T-helper 1 cell treated with Interleukin-12 subunit alpha and Interleukin-12 subunit beta and Interleukin-4 antibody, amounts not matched to agents 30 μg/mL and 1 μg/mL, for 36 hours (primary cell): ENCODE measurements around the gene CDKN2A.

Experiments used
- H3K27ac Mint-ChIP-seq: one replicate; pipeline ENCODE4 v1.8.0; 2021; ENCODE audit warnings: mild to moderate bottlenecking, mixed read lengths
- H3K27me3 Mint-ChIP-seq: one replicate; pipeline ENCODE4 v1.8.0; 2021; ENCODE audit warnings: low read depth, mixed read lengths
- H3K36me3 Mint-ChIP-seq: one replicate; pipeline ENCODE4 v1.8.0; 2021; ENCODE audit warnings: low read depth, mixed read lengths
- H3K4me1 Mint-ChIP-seq: one replicate; pipeline ENCODE4 v1.8.0; 2021; ENCODE audit warnings: low read depth, mixed read lengths
- H3K4me3 Mint-ChIP-seq: one replicate; pipeline ENCODE4 v1.8.0; 2021; ENCODE audit warnings: mild to moderate bottlenecking, moderate library complexity, mixed read lengths
- H3K9me3 Mint-ChIP-seq: one replicate; pipeline ENCODE4 v1.8.0; 2021; ENCODE audit warnings: mixed read lengths

CDKN2A gene

DNA sequence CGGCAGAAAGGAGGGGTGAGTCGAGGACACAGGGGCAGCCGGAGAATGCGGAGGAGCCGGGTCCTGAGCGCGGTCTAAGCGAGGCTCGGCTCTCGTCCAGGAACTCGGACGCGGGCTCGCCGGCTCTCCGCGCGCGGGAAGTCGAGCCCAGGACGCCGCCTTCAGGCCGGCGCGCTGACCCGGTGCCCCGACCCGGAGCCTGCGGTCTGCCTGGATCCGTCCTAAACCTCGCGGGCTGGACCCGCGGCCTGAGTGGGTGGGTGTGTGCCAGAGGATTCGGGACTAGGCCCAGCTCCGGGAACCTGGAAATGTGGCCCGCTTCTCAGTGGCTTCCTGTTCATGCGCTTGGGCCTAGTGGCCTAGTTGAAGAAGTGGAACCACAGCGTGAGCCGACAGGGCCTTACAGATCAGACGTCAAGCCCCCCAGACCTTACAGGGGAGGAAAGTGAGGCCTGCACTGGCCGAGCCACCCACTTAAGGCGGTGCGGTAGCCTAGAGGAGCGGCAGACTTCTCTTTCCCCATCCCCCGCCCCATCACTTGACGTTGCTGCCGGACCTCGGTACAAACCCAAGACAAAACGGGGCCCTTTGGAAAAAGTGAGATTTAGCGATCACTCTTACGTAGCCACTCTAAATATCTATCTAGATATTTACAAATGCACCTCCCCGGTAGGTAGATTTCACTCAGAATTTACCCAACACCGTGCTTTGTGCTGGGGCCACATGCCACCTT is 1.6 kb upstream of the CDKN2A start:
- H3K36me3 Mint-ChIP-seq = peaks cover 12% of the 10 kb centered on the region
- H3K4me1 Mint-ChIP-seq = peaks cover 20% of the 10 kb centered on the region
- peak overlapping the region; percentile 99 for H3K4me3 Mint-ChIP-seq
- H3K27ac Mint-ChIP-seq = peak overlapping the region; percentile 99
- H3K27me3 Mint-ChIP-seq = peaks cover 46% of the 10 kb centered on the region
- no peaks in the 10 kb centered on the region for H3K9me3 Mint-ChIP-seq

- Mint-ChIP-seq H3K36me3 (peaks cover 16% of the 10 kb centered on the region), H3K27me3 (peaks cover 47% of the 10 kb centered on the region), H3K27ac (peak overlapping the region; percentile 99), H3K9me3 (no peaks in the 10 kb centered on the region), H3K4me1 (peaks cover 24% of the 10 kb centered on the region), H3K4me3 (peak overlapping the region; percentile 99)
Observed at GRCh38 chr9:21995006-21995665, 944 bp upstream of the CDKN2A start.

DNA sequence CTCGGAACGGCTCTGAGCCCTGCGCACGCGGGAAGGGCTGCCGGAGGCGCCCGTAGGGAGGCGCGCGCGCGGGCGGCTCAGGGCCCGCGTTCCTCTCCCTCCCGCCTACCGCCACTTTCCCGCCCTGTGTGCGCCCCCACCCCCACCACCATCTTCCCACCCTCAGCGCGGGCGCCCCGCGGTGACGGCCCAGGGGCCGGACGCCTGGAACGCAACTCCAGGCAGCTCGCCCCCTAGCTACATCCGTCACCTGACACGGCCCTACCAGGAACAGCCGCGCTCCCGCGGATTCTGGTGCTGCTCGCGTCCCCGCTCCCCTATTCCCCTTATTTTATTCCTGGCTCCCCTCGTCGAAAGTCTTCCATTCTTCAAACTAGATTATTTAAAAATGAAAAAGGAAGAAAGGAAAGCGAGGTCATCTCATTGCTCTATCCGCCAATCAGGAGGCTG is 389 bp upstream of the CDKN2A start, which contains the start of gene CDKN2B-AS1:
Gene CDKN2B-AS1 (plus strand): TSS at position 236 of the 450 bp plus-strand sequence.
- H3K4me1 Mint-ChIP-seq = peaks cover 27% of the 10 kb centered on the region
- peak within 1 kb of the TSS; percentile 99 for H3K27ac Mint-ChIP-seq
- peaks cover 20% of the 10 kb centered on the region for H3K36me3 Mint-ChIP-seq
- H3K4me3 Mint-ChIP-seq = peak within 1 kb of the TSS; percentile 99
- H3K27me3 Mint-ChIP-seq = peaks cover 46% of the 10 kb centered on the region
- H3K9me3 Mint-ChIP-seq = no peaks in the 10 kb centered on the region

DNA sequence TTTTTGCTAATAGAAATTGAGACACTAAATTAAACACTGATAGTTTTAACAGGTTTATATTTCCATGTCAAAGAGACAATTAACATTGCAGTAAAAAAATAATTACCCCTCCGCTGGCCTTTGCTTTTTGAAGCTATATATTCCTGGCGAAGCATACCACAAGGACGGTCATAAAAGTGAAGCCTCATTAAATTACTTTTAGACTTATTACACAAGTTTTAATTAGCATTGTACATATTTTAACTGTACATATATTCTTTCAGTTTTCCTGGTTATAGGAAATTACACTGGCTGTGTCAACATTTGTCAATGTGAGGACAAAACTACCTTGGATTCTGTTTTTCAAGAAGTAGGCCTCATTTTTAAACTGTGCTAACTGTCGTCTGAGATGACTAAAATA is 1.2 kb downstream of the CDKN2A start:
- Mint-ChIP-seq H3K27ac (no peak overlapping the region), H3K36me3 (peaks cover 27% of the 10 kb centered on the region), H3K4me3 (peak overlapping the region; percentile 99), H3K4me1 (peaks cover 35% of the 10 kb centered on the region), H3K27me3 (peaks cover 51% of the 10 kb centered on the region), H3K9me3 (no peaks in the 10 kb centered on the region)

- peaks cover 50% of the 10 kb centered on the region for H3K27me3 Mint-ChIP-seq
- H3K4me1 Mint-ChIP-seq = peaks cover 39% of the 10 kb centered on the region
- peak overlapping the region; percentile 34 for H3K4me3 Mint-ChIP-seq
- no peak overlapping the region for H3K27ac Mint-ChIP-seq
- H3K36me3 Mint-ChIP-seq = peaks cover 19% of the 10 kb centered on the region
- no peaks in the 10 kb centered on the region for H3K9me3 Mint-ChIP-seq
Observed at GRCh38 chr9:21991072-21991959, 2.9 kb downstream of the CDKN2A start.

GRCh38 chr9:21989440-21990189 is 4.6 kb downstream of the CDKN2A start:
- Mint-ChIP-seq H3K9me3 (no peaks in the 10 kb centered on the region), H3K27me3 (peaks cover 50% of the 10 kb centered on the region), H3K4me1 (peaks cover 34% of the 10 kb centered on the region), H3K27ac (peak overlapping the region; percentile 5), H3K4me3 (no peak overlapping the region), H3K36me3 (peaks cover 15% of the 10 kb centered on the region)

GRCh38 chr9:21988056-21988990 is 5.9 kb downstream of the CDKN2A start:
- Mint-ChIP-seq H3K27me3 (peaks cover 63% of the 10 kb centered on the region), H3K9me3 (no peaks in the 10 kb centered on the region), H3K36me3 (peaks cover 15% of the 10 kb centered on the region), H3K4me3 (peak overlapping the region; percentile 23), H3K4me1 (peaks cover 31% of the 10 kb centered on the region), H3K27ac (no peak overlapping the region)

DNA sequence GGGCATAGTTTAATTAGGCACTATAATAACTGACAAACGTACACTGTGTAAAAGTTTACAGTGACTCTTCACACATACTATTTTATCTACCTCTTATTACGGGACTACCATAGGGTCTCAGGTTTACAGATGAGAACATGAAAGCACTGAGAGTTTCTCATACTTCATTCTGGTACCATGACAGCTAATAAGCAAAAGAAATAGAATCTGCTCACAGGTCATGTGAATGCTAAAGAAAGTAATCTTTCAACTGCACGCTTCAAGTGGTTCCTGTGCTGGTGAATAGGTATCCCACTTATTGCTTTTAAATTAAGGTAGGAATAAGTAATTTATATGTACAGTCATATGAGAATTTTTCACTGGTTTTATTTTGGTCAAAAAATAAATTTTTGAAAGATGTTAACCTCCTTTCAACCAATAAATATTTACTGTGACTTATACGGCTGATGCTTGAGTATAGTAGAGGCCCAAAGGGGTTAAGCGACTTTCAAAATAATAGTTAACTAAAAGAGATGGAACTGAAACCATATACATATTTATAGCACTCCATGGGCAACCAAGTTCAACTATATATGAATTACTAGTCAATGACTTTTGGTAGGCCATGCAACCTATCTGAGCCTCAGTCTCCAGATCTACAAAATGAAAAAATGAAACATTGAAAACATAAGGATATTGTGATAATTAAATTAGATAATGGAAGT is 8.1 kb downstream of the CDKN2A start:
- Mint-ChIP-seq H3K4me1 (peaks cover 26% of the 10 kb centered on the region), H3K27ac (no peak overlapping the region), H3K9me3 (no peaks in the 10 kb centered on the region), H3K36me3 (peaks cover 15% of the 10 kb centered on the region), H3K4me3 (no peak overlapping the region), H3K27me3 (peaks cover 85% of the 10 kb centered on the region)

- Mint-ChIP-seq H3K9me3 (no peaks in the 10 kb centered on the region), H3K4me3 (no peak overlapping the region), H3K27ac (no peak overlapping the region), H3K36me3 (peaks cover 2% of the 10 kb centered on the region), H3K4me1 (peaks cover 18% of the 10 kb centered on the region), H3K27me3 (peaks cover 81% of the 10 kb centered on the region)
Observed at GRCh38 chr9:21984101-21984500, 10.1 kb downstream of the CDKN2A start.

DNA sequence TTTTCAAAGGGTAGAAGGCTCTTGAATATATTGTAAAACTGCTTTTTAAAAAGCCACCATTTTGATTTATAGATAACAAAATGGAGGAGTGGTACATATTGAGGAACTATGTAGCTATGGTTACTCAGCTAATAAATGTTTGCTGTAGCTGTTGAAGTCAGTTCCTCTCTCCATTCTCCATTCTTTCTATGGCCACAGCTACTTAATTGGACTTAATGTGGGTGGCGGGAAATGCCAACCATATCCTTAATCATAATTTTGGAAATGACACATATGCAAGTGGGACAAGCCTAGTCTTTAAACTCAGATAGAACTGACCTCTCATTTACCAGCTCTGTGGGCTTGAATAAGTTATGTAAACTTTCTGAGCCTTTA is 10.6 kb downstream of the CDKN2A start:
- Mint-ChIP-seq H3K27me3 (peaks cover 81% of the 10 kb centered on the region), H3K4me3 (no peak overlapping the region)

GRCh38 chr9:21982861-21983560 is 11.2 kb downstream of the CDKN2A start:
- no peak overlapping the region for H3K27ac Mint-ChIP-seq
- H3K27me3 Mint-ChIP-seq = peaks cover 79% of the 10 kb centered on the region
- H3K36me3 Mint-ChIP-seq = no peaks in the 10 kb centered on the region
- H3K4me1 Mint-ChIP-seq = peaks cover 10% of the 10 kb centered on the region
- no peak overlapping the region for H3K4me3 Mint-ChIP-seq
- no peaks in the 10 kb centered on the region for H3K9me3 Mint-ChIP-seq

More for the DNA sequence above, 10.6 kb downstream of the CDKN2A start:
- no peaks in the 10 kb centered on the region for H3K36me3 Mint-ChIP-seq
- peaks cover 14% of the 10 kb centered on the region for H3K4me1 Mint-ChIP-seq
- H3K27ac Mint-ChIP-seq = no peak overlapping the region
- no peaks in the 10 kb centered on the region for H3K9me3 Mint-ChIP-seq

- no peak overlapping the region for H3K4me3 Mint-ChIP-seq
- H3K27me3 Mint-ChIP-seq = peaks cover 80% of the 10 kb centered on the region
- H3K9me3 Mint-ChIP-seq = no peaks in the 10 kb centered on the region
Observed at GRCh38 chr9:21982391-21982790, 11.8 kb downstream of the CDKN2A start.

More at GRCh38 chr9:21982391-21982790, 11.8 kb downstream of the CDKN2A start:
- Mint-ChIP-seq H3K4me1 (peaks cover 6% of the 10 kb centered on the region), H3K27ac (no peak overlapping the region), H3K36me3 (no peaks in the 10 kb centered on the region)
